Measurements from ENCODE around the gene THAP6. TPM values are rescaled to one million over a fixed set of nuclear protein-coding genes. Genes with fewer than 3 reads are reported as not detected.
"Not testable (repeated sequence)": the region's sequence is repeated elsewhere in the genome, so short reads cannot be mapped to it uniquely, and the experiment has no call there.

THAP6 gene, protein sequence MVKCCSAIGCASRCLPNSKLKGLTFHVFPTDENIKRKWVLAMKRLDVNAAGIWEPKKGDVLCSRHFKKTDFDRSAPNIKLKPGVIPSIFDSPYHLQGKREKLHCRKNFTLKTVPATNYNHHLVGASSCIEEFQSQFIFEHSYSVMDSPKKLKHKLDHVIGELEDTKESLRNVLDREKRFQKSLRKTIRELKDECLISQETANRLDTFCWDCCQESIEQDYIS
- total RNA-seq (2014; rRNA removed; shearing (Covaris generic)) = 7.8 and 13.0 TPM in 2 replicates

DNA sequence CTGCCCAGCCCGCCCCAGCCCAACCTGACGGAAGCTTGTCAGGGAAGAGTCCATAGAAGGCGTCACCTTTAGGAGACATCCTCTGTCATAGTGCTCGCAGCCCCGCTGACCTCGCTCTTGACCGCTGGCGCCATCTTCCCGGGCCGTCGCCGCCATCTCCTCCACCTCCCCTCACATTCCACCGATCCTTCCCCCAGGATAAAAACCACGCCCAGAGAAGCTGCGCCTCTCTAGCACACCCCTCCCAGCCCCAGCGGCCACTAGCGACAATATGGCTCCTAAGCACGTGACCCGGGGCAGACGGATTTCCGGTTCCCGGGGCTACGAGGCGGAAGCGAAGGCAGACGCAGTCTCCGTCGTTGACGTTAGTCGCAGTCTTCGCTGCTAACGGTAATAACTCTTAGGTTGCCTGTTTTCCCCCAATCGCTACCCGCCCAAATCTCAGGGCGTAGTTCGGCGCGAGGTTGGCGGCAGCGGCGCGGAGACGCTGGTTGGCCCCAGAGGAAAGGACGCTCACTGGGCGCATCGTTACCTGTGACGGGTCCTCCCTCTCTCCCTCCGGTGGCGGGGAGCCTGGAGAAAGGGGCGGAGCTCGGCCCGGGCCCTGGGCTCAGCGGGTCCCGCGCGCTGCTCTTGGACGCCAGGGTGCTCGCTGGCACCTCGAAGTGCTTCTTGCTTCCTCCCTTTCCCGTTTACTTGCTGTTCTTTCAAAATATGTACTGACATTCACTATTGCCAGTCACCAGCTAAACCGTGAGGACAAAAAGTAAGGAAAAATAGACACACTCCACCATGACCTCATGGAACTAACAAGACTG lies at the start of gene THAP6, which contains the start of gene RCHY1:
THAP6 (plus strand) TSS at position 343 of the 818 bp plus-strand sequence. CDS start 980 bp downstream, outside the sequence.
RCHY1 (minus strand) TSS at position 273 of the 818 bp plus-strand sequence; CDS start at position 156, 117 bp downstream.
- DNase-seq (ENCODE audit: low spot score) = peak; percentile 87

DNA sequence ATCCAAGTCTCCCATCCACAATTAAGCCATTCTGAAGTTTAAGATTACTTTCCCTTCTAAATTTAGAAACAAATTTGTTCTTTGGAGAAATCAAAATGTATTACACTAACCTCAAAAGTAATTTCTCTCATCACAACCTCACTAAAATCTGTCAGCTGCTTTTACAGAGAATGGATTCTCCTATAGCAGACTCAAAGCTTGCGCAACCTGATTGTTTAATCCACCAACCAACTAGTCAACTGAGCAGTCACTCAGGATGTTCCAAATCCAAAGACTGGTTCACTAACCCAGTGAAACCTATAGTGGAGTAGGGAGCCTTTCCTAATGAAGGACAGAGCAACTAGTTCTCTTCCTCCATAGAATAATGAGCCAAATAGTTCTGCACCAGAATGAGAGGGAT lies 44.4 kb upstream of the THAP6 start:
- no peak for DNase-seq (ENCODE audit: low spot score)

DNA sequence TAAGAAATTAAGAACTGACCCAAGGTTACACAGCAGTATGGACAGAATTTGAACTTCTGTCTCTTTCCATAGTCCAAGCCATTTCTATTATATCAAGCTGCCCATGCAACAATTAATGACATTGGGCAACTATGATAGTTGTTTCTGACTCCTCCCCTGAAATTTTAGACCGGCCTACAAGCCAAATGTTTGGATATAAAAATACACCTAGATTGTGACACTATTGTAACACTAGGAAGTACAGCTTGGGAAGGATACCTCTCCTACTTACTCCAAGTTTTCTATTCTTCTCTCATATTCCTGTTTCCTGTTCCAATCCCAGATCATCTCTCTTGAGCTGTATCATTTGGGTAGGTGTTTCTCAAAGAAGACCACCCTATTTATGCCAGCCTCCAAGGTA lies 43.5 kb upstream of the THAP6 start:
- no peak for DNase-seq (ENCODE audit: low spot score)

DNA sequence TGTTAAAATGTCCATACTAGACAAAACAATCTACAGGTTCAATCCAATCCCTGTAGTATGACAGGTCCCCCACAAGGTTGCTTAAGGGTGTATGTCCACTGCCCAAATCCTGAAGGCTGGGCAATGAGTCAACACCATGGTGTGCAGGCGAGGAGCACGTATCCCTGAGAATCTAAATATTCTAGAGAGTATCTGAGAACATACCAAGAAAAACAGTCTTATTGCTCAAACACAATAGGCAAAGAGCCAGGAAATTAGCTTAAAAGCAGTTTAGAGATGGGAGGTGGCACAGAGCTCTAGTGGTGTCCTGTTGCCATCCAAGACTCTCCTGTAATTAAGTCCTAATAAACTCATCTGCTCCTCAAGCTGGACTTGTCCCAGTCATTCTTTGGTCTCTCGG lies 37.1 kb upstream of the THAP6 start:
- DNase-seq (ENCODE audit: low spot score) = no peak

DNA sequence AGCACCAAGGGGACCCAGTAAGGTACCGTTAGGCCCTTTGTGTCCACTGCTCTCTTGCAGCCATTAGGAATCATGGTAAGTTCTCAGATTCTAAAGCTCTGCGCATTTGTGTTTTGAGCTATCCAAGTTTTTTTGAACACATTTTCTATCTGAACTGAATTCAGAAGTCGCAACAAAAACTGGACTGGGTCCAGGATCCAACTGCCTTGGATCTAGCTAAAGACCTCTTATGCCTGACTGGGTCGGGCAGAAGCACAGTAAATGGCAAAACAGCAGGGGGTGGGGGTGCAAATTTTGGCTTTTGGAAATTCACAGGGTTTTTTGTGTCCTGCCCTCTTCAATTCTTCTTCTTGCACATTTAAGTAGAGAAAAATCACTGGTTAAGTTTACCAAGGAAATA lies 30.1 kb upstream of the THAP6 start:
- DNase-seq (ENCODE audit: low spot score) = no peak

DNA sequence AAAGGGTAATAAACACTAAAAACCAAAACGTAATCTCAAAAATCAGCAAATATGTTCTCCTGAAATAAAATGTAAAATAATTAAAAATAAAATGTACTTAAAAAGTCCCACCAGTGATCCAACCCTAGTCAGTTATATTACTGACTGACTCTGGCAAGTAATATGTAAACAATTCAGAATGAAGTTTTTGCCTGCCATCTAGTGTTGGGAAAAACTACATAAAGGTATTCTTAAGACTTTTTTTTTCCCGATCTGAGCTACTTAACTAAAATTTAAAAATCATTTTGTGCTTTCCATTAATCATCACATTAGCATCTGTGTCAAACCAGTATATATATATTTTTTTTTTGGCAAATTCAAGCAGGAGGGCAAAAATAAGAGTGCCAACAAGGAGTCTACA lies 24.1 kb upstream of the THAP6 start:
- DNase-seq (ENCODE audit: low spot score) = no peak

DNA sequence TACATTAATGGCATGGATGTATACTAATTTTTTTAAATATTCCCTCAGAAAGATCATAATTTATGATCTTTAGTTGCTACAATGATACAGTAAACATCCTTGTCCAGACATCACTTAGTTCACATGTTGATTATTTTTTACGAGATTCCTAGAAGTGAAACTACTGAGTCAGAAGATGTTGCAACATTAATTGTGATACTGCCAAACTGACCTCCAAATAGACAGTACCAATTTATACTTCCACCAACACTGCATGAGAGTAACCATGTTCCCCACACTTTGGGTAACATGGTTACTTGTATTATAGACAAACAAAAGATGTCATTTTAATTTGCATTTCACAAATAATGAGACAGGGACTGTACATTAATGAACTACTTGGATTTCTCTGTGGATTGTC lies 19.7 kb upstream of the THAP6 start:
- peak; percentile 5 for DNase-seq (ENCODE audit: low spot score)

DNA sequence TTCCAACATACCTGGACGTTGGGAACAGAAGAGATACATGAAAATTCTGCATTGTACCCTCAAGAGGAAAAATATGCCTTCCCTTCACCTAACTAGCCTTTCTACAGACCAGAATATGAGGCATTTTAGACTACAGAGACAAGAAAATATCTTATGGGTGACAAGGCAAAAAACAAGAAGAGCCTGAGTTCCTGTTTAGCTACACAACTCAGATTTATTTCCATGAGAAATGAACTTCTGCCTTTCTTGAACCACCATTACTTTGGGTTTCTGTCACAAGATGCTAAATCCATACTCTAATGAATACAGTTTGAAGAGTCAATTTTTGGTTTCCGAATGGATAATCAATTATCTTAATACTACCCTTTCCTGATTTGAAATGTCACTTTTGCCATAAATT lies 18.8 kb upstream of the THAP6 start:
- DNase-seq (ENCODE audit: low spot score) = no peak

DNA sequence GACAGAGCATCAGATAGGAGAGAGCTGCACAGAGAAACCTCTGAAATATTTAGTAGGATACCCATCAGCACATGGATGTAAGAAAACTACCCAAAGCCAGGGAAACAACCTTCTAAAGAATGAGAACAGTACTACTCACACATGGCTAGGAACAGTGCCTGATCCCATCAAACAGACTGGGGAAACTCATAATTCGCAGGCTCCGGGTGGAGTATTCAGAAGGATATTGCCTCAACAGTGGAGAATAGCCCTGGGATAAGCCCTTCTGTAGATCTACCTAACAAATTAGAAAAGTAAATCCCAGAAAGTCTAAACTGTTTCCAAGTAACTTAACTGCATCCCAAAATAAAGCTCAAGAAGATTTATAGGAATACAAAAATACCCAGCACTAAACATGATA lies 17.9 kb upstream of the THAP6 start:
- DNase-seq (ENCODE audit: low spot score) = no peak

DNA sequence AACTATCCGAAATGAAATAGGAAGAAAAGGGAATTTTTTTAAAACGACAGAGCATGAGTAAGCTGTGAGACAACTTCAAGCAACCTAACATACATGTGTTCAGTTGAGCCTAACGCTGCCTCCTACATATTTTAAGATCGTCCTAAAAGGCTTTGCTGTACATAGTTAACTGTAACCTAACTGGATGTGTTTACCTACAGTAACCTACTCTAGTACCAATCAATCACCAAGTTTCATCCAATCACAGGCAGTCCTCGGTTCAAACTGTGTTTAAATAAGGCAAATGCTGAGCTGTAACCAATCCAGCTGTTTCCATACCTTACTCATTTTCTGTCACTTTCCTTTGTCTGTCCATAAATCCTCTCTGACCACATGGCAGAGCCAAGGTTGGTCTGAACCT lies 17.1 kb upstream of the THAP6 start:
- DNase-seq (ENCODE audit: low spot score) = no peak

DNA sequence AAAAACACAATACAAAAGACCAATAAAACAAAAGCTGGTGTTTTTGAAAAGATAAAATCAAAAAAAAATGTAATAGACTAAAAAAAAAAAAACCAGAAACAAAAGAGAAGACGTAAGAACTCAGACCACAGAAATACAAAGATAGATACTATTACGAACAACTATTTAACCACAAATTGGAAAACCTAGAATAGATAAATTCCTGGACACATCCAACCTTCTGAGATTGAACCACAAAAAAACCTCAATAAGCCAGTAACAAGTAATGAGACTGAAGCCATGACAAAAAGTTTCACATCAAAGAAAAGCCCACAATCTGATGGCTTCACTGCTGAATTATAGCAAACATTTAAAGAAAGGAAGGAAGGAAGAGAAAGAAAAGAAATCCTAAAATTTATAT lies 16.2 kb upstream of the THAP6 start:
- DNase-seq (ENCODE audit: low spot score) = no peak

DNA sequence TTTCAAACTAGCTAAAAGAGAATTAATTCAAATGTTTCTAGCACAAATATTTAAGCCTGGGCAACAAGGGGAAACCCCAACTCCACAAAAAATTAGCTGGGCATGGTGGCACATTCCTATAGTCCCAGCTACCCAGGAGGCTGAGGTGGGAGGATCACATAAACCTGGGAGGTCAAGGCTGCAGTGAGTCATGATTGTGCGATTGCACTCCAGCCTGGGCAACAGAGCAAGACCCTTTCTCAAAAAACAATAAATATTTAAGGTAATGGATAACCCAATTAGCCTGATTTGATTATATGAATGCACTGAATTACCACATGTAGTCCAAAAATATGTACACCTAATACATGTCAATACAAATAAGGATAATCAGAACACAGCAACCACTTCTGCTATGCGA lies 14.4 kb upstream of the THAP6 start:
- no peak for DNase-seq (ENCODE audit: low spot score)

DNA sequence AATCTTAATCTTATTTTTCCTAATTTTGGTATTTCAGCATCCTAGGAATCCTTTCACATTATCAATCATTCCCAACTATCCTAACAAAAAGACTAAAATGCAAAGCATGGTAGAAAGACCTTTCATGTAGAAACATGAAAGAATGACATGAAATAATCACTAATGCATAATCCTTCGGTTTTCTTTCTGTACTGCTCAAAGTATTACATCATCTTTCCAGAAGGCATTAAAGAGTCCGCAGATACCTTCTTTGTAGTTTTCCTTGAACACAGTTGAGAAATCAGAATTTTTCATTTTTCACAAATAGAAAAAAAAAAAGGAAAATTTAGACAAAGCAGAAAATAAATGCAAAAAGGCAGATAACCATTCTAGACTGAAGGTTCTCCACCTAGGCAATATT lies 11.6 kb upstream of the THAP6 start:
- no peak for DNase-seq (ENCODE audit: low spot score)

DNA sequence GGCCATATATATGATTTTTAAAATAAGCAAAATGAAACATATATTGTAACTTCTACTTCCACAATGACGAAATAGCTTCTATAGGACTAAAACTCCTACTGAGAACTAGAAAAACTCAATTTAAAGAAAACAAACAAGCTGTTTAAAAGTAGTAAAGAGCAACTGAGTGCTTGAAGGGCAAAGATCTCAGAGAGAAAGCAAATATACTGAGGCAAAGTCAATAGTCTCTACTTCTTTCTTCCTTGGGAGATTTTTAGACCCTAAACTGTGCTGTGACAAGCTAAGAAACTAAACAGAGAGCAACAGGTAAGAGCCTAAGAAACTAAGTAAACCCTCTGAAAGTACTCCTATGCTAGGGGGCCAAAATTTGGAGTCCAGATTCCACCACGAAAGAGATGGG lies 8.6 kb upstream of the THAP6 start:
- no peak for DNase-seq (ENCODE audit: low spot score)

DNA sequence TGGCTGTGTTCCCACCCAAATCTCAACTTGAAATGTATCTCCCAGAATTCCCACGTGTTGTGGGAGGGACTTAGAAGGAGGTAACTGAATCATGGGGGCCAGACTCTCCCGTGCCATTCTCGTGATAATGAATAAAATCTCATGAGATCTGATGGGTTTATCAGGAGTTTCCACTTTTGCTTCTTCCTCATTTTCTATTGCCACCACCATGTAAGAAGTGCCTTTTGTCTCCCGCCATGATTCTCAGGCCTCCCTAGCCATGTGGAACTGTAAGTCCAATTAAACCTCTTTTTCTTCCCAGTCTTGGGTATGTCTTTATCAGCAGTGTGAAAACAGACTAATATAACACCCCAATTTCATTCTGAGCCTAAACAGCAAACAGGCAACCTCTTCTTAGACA lies 4.7 kb upstream of the THAP6 start:
- not testable (repeated sequence) for DNase-seq (ENCODE audit: low spot score)

DNA sequence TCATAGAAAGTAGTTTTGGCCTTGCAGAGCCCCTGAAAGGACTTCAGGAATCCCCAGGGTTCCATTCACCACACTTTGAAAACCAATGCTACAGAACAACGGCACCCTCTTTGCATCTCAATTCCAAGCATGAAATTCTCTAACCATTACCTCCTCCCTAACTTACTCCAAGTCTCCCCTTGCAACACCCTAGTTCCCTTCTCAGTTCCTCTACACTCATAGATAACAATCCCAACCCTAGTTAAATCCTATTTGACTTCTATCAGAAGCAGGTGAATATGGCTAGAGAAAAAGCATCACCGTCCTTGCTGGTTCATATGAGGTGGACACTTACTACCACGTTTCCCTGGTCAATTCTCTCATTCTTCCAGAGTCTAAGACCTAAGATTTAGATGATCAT lies 2.4 kb upstream of the THAP6 start:
- DNase-seq (ENCODE audit: low spot score) = no peak

DNA sequence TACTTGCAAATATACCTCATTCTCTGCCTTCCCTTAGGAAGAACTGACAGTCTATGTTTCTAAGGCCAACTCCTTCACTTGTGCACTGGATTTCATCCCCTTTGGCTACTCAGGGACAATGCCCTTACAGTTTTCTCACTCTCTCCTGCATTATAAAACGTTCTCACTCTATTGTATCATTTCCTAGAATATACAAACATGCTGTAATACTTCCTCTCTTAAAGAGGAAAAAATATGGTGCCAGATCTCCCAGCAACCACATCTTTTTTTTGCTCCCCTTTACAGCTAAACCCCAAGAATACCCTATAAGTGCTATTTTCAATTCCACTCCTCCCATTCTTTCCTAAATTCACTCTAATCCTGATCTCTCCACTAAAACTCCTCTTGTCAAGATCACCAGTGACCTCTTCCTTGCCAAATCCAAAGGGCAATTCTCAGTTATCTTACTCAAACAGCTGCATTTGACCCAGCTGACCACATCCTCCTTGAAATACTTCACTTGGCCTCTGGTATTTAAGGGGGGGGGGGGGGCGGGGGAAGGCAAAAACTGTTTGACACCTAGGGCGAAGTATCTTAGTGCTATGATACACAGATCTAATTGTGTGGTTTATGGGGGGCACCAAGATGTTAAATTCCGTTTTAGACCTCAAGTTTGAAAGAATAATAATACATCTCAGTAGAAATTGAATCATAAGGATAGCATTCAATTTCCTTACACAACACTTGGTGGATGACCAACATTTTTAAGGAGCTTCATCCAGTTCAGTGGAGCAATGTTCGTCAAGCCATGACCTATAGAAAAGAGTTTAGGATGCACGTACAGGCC lies 1.7 kb upstream of the THAP6 start:
- peak; percentile 42 for DNase-seq (ENCODE audit: low spot score)

DNA sequence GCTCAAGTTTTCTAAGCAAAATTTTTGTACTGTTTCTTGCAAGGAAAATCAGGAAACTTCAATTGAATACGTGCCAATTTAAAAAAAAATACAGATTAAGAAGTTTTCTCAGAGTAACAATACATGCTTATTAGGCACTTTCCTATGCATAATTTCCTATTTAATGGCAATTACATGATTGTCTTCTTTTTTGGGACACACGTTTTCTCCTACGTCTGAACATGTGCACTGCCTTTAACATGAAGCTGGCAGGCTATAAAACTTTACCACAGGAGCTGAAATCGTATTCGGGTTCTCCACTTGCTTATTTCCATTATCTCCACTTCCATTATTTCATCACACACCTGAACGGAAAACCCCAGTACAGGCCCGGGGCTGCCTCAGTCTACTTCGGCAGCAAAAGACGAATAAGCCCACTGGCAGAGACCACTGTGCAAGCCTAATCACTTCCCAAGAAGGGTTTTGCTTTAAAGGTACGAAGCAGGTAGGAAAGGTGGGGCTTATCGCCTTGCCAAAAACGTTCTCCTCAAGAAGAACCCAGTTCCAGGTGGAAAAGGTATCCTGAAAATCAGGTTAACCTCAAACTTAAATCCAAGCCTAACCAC lies 645 bp upstream of the THAP6 start:
- DNase-seq (ENCODE audit: low spot score) = no peak

DNA sequence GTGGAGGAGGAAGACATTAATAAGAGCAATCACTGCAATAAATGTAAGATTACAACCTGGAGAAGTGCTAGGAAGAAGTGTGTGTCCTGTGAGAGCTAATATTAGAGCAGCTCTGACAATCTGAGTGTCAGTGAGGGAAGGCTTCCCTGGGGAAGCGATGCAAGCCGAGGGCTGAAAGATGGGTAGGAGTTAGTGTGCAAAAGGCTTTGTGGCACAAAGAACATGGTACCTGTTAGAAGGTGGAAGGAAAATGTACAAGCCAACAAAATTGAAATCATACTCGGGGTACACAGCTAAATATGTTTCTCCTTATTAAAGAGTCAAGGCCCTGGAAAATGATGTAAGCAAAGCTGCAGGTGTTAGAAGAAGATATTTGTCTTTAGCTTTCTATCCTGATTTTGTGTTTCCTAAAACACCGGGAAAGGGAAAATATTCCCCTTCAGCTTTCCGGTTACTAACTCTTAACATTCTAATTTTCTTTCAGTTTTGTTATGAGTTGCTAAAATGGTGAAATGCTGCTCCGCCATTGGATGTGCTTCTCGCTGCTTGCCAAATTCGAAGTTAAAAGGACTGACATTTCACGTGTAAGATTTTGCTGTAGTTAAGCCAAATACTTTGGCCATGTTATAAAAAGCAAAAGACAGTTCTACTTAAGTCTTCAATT lies 808 bp downstream of the THAP6 start:
- DNase-seq (ENCODE audit: low spot score) = no peak

DNA sequence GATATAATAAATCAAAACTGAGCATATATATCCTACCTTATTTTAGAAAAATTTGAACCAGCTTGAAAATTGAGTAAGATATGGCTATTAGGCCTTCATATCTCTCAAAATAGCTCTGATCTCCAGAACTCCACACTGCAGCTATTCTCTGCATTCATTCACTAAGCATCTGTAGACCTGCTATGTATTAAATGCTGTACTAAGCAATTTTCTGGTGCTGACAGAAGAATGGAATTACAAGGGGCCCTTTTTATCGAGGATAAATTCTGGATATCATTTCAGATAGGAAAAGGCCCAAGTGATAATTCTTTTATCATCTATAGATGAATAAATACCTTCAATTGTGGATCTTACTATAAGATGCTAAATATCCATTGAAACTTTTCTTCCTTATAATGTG lies 1.9 kb downstream of the THAP6 start:
- DNase-seq (ENCODE audit: low spot score) = no peak

DNA sequence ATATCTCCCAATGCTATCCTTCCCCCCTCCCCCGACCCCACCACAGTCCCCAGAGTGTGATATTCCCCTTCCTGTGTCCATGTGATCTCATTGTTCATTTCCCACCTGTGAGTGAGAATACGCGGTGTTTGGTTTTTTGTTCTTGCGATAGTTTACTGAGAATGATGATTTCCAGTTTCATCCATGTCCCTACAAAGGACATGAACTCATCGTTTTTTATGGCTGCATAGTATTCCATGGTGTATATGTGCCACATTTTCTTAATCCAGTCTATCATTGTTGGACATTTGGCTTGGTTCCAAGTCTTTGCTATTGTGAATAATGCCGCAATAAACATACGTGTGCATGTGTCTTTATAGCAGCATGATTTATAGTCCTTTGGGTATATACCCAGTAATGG lies 5.2 kb downstream of the THAP6 start:
- not testable (repeated sequence) for DNase-seq (ENCODE audit: low spot score)
